Fibroblast of mammary gland (primary cell): ENCODE data around the gene FUCA2.
"Not testable (repeated sequence)": the region's sequence is repeated elsewhere in the genome, so short reads cannot be mapped to it uniquely, and the experiment has no call there.

Source experiments
- DNase-seq: peaks from one replicate; pipeline ENCODE4 v3.0.0-alpha.2; 2010; ENCODE audit warnings: low read depth
- H3K4me3 ChIP-seq: 2 replicates; pipeline ENCODE4 v1.5.1; 2011; ENCODE audit warnings: low read depth, mild to moderate bottlenecking, low read length, moderate library complexity; ENCODE audit not compliant: control insufficient read depth
- TF ChIP-seq, protein P1 (sequence below): conservative IDR thresholded peaks from 2 replicates; pipeline ENCODE4 v1.5.1; 2011; ENCODE audit warnings: low read depth, low read length, inconsistent platforms; ENCODE audit not compliant: control insufficient read depth, insufficient read depth

FUCA2 gene

DNA sequence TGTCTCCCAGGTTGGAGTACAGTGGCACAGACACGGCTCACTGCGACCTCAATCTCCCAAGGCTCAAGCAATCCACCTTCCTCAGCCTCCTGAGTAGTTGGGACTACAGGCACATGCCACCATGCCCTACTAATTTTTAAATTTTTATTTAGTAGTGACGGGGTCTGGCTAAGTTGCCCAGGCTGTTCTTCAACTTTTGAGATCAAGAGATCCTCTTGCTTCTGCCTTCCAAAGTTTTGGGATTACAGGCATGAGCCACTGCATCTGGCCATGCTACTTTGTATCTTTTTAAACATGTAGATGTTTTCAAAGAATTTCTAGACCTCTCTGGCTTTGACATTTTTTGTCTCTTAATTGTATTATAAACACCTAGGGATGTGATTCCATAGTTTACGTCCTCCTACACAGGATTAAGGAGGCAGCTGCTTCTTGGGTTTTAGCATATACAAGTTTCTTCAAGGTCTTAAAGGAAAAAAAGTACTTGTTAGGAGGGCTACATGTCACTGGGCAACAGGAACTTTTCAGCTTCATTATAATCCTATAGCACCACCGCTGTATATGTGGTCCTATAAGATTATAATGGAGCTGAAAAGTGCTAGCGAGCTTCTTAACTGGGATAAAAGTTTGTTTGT, 62.3 kb downstream of the FUCA2 start:
- peak overlapping the region; percentile 91 for H3K4me3 ChIP-seq
- no peak for DNase-seq
- TF ChIP-seq, protein P1, sequence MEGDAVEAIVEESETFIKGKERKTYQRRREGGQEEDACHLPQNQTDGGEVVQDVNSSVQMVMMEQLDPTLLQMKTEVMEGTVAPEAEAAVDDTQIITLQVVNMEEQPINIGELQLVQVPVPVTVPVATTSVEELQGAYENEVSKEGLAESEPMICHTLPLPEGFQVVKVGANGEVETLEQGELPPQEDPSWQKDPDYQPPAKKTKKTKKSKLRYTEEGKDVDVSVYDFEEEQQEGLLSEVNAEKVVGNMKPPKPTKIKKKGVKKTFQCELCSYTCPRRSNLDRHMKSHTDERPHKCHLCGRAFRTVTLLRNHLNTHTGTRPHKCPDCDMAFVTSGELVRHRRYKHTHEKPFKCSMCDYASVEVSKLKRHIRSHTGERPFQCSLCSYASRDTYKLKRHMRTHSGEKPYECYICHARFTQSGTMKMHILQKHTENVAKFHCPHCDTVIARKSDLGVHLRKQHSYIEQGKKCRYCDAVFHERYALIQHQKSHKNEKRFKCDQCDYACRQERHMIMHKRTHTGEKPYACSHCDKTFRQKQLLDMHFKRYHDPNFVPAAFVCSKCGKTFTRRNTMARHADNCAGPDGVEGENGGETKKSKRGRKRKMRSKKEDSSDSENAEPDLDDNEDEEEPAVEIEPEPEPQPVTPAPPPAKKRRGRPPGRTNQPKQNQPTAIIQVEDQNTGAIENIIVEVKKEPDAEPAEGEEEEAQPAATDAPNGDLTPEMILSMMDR, result no peak

DNA sequence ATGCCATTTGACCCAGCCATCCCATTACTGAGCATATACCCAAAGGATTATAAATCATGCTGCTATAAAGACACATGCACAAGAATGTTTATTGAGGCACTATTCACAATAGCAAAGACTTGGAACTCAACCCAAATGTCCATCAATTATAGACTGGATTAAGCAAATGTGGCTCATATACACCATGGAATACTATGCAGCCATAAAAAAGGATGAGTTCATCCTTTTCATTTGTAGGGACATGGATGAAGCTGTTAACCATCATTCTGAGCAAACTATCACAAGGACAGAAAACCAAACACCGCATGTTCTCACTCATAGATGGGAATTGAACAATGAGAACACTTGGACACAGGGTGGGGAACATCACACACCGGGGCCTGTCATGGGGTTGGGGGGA, 63.7 kb downstream of the FUCA2 start:
- H3K4me3 ChIP-seq, DNase-seq: not testable (repeated sequence)
